ENCODE data around the gene NR4A1.

DNA sequence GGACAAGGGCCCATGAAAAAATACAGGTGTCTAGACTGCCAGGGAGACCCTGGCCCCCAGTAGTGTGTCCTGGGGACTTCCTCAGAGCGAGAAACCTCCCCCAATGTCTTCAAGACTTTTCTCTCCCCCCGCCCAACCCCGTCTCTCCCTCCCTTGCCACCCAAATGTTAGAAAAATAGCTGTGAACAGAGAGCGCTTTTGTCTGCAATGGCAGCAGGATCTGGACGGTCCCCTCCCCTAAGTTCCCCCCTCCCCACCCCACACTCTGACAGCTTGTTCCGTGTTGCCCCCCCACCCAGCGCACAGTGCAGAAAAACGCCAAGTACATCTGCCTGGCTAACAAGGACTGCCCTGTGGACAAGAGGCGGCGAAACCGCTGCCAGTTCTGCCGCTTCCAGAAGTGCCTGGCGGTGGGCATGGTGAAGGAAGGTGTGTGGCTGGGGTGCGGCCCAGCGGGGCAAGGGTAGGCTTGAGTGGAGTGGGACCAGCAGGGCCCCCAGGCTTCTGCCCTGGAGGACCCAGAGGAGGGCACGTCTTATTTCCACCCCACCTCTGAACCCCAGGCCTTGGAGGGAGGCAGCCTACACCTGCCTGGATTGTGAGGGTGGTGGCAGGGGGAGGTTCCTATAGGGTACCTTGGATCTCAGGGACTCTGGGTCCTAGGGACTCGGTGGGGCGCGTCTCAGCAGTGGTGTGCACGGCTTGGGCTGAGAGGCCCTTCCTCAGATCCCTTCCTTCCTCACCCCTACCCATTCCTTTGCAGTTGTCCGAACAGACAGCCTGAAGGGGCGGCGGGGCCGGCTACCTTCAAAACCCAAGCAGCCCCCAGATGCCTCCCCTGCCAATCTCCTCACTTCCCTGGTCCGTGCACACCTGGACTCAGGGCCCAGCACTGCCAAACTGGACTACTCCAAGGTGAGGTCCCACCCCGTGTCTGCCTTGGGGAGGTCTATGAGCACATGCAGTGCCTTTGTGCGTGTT is 4.8 kb downstream of the NR4A1 start:
- TF ChIP-seq, protein P1, sequence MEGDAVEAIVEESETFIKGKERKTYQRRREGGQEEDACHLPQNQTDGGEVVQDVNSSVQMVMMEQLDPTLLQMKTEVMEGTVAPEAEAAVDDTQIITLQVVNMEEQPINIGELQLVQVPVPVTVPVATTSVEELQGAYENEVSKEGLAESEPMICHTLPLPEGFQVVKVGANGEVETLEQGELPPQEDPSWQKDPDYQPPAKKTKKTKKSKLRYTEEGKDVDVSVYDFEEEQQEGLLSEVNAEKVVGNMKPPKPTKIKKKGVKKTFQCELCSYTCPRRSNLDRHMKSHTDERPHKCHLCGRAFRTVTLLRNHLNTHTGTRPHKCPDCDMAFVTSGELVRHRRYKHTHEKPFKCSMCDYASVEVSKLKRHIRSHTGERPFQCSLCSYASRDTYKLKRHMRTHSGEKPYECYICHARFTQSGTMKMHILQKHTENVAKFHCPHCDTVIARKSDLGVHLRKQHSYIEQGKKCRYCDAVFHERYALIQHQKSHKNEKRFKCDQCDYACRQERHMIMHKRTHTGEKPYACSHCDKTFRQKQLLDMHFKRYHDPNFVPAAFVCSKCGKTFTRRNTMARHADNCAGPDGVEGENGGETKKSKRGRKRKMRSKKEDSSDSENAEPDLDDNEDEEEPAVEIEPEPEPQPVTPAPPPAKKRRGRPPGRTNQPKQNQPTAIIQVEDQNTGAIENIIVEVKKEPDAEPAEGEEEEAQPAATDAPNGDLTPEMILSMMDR (IDR thresholded peaks at IDR 0.05; ENCODE audit: insufficient read depth, low read length, poor library complexity, severe bottlenecking), result no peak
- TF ChIP-seq EZH2phosphoT487 (conservative IDR thresholded peaks at IDR 0.05; ENCODE audit: low read length), result no peak
